Limb (tissue), 2 donors: ENCODE results near the gene ADAM17.
"Not testable (repeated sequence)": the region's sequence is repeated elsewhere in the genome, so short reads cannot be mapped to it uniquely, and the experiment has no call there.

Source experiments
- DNase-seq, 2 donors: peaks; one replicate each; pipeline ENCODE4 v3.0.0-alpha.2; 2016; ENCODE audit errors: extremely low spot score in 2 of 2

The ADAM17 gene

GRCh38 chr2:9565436-9566153 is 10.0 kb upstream of the ADAM17 start:
- no peak for DNase-seq

- DNase-seq = no peak
Measured at GRCh38 chr2:9560628-9561027, 5.0 kb upstream of the ADAM17 start.

- DNase-seq = no peak
Measured at GRCh38 chr2:9558948-9559381, 3.3 kb upstream of the ADAM17 start.

GRCh38 chr2:9556121-9556743 is 602 bp upstream of the ADAM17 start:
- peak in 1 of 2 donors; percentile 17 for DNase-seq

- DNase-seq = peak in 1 of 2 donors; percentile 71
Measured at GRCh38 chr2:9554921-9555296, 721 bp downstream of the ADAM17 start.

GRCh38 chr2:9552219-9553178 is 3.1 kb downstream of the ADAM17 start:
- no peak for DNase-seq

GRCh38 chr2:9550859-9551391 is 4.7 kb downstream of the ADAM17 start:
- not testable (repeated sequence) for DNase-seq

GRCh38 chr2:9549420-9549819 is 6.2 kb downstream of the ADAM17 start:
- DNase-seq = no peak

GRCh38 chr2:9548506-9548905 is 7.1 kb downstream of the ADAM17 start:
- DNase-seq = no peak

GRCh38 chr2:9547262-9547991 is 8.2 kb downstream of the ADAM17 start:
- DNase-seq = no peak

- DNase-seq = no peak
Measured at GRCh38 chr2:9545502-9545901, 10.1 kb downstream of the ADAM17 start.

GRCh38 chr2:9543557-9543956 is 12.1 kb downstream of the ADAM17 start:
- no peak for DNase-seq

GRCh38 chr2:9539531-9539930 is 16.1 kb downstream of the ADAM17 start:
- DNase-seq = no peak

- peak in 1 of 2 donors; percentile 59 for DNase-seq
Measured at GRCh38 chr2:9538000-9538507, 17.6 kb downstream of the ADAM17 start.

- no peak for DNase-seq
Measured at GRCh38 chr2:9536504-9536903, 19.1 kb downstream of the ADAM17 start.

- no peak for DNase-seq
Measured at GRCh38 chr2:9535177-9535576, 20.5 kb downstream of the ADAM17 start.

GRCh38 chr2:9533663-9534062 is 22.0 kb downstream of the ADAM17 start:
- DNase-seq = no peak

- no peak for DNase-seq
Measured at GRCh38 chr2:9532421-9532820, 23.2 kb downstream of the ADAM17 start.

GRCh38 chr2:9527995-9528787 is 27.4 kb downstream of the ADAM17 start:
- no peak for DNase-seq

GRCh38 chr2:9525266-9525665 is 30.4 kb downstream of the ADAM17 start:
- no peak for DNase-seq
